NCI-H2227 (cell line): ENCODE data around the gene HLA-C.
"Not testable (repeated sequence)": the region's sequence is repeated elsewhere in the genome, so short reads cannot be mapped to it uniquely, and the experiment has no call there.

Experiments
- DNase-seq: peaks from one replicate; lab custom pipeline; 2025; ENCODE audit not compliant: unreplicated experiment; lab: John Stamatoyannopoulos, UW

HLA-C gene

GRCh38 chr6:31271641-31272357 is at the start of gene HLA-C:
Gene HLA-C, minus strand, starts transcription at chr6:31272092. Its CDS starts 21 bp downstream, at chr6:31272071.
- DNase-seq, result peak; percentile 91

GRCh38 chr6:31321005-31321707 is 49.3 kb upstream of the HLA-C start:
- no peak for DNase-seq

GRCh38 chr6:31317036-31317435 is 45.1 kb upstream of the HLA-C start:
- no peak for DNase-seq

GRCh38 chr6:31309641-31310040 is 37.7 kb upstream of the HLA-C start:
- DNase-seq, result no peak

- DNase-seq, result no peak
These were observed 36.9 kb upstream of the HLA-C start for GRCh38 chr6:31308845-31309175.

GRCh38 chr6:31308050-31308844 is 36.4 kb upstream of the HLA-C start:
- DNase-seq, result peak; percentile 68

- no peak for DNase-seq
These were observed 35.8 kb upstream of the HLA-C start for GRCh38 chr6:31307669-31308049.

- DNase-seq, result no peak
These were observed 33.9 kb upstream of the HLA-C start for GRCh38 chr6:31305703-31306219.

- DNase-seq, result no peak
These were observed 32.8 kb upstream of the HLA-C start for GRCh38 chr6:31304683-31305082.

GRCh38 chr6:31300797-31301196 is 28.9 kb upstream of the HLA-C start:
- no peak for DNase-seq

- no peak for DNase-seq
These were observed 28.1 kb upstream of the HLA-C start for GRCh38 chr6:31299947-31300346.

GRCh38 chr6:31299511-31299910 is 27.6 kb upstream of the HLA-C start:
- no peak for DNase-seq

- no peak for DNase-seq
These were observed 22.2 kb upstream of the HLA-C start for GRCh38 chr6:31294056-31294455.

- DNase-seq, result no peak
These were observed 21.5 kb upstream of the HLA-C start for GRCh38 chr6:31293343-31293742.

- DNase-seq, result no peak
These were observed 17.9 kb upstream of the HLA-C start for GRCh38 chr6:31289788-31290187.

- no peak for DNase-seq
These were observed 15.7 kb upstream of the HLA-C start for GRCh38 chr6:31287619-31288018.

- no peak for DNase-seq
These were observed 14.1 kb upstream of the HLA-C start for GRCh38 chr6:31285982-31286381.

GRCh38 chr6:31285486-31285885 is 13.6 kb upstream of the HLA-C start:
- no peak for DNase-seq

- DNase-seq, result not testable (repeated sequence)
These were observed 7.8 kb upstream of the HLA-C start for GRCh38 chr6:31279647-31280046.

GRCh38 chr6:31272836-31273626 is 1.1 kb upstream of the HLA-C start:
- DNase-seq, result no peak

GRCh38 chr6:31272436-31272835 is 544 bp upstream of the HLA-C start:
- DNase-seq, result no peak
